Measurements from ENCODE around the gene PRPF18. TPM values are rescaled to one million over a fixed set of nuclear protein-coding genes. Genes with fewer than 3 reads are reported as not detected.

PRPF18 gene
- total and polyA plus RNA-seq, 2 donors (not counting 1 experiment from before 2014, with no cell fraction given) = 28.8 to 30.1 TPM

GRCh38 chr10:13660551-13660920 lies 73.8 kb downstream of the PRPF18 start:
- H3K27ac ChIP-seq (ENCODE audit: insufficient read depth, low read length) = peak overlapping the region; percentile 81
- H3K4me2 ChIP-seq (ENCODE audit: extremely low read depth, insufficient read depth, low read length) = no peak overlapping the region
- TF ChIP-seq EZH2 (IDR thresholded peaks at IDR 0.05; ENCODE audit: low read length, missing control alignments) = no peak
- TF ChIP-seq, protein P1, sequence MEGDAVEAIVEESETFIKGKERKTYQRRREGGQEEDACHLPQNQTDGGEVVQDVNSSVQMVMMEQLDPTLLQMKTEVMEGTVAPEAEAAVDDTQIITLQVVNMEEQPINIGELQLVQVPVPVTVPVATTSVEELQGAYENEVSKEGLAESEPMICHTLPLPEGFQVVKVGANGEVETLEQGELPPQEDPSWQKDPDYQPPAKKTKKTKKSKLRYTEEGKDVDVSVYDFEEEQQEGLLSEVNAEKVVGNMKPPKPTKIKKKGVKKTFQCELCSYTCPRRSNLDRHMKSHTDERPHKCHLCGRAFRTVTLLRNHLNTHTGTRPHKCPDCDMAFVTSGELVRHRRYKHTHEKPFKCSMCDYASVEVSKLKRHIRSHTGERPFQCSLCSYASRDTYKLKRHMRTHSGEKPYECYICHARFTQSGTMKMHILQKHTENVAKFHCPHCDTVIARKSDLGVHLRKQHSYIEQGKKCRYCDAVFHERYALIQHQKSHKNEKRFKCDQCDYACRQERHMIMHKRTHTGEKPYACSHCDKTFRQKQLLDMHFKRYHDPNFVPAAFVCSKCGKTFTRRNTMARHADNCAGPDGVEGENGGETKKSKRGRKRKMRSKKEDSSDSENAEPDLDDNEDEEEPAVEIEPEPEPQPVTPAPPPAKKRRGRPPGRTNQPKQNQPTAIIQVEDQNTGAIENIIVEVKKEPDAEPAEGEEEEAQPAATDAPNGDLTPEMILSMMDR (conservative IDR thresholded peaks at IDR 0.05 in 1 of 2, IDR thresholded peaks at IDR 0.05 in 1 of 2; ENCODE audit: low read depth in 1 of 2, low read length in 2 of 2) = no peak

GRCh38 chr10:13661256-13661655 lies 74.5 kb downstream of the PRPF18 start:
- H3K79me2 ChIP-seq (ENCODE audit: control insufficient read depth, insufficient read depth, low read length) = peaks cover 2% of the 10 kb centered on the region
- no peak overlapping the region for H2AFZ ChIP-seq (ENCODE audit: low read length)
- no peaks in the 10 kb centered on the region for H3K9me3 ChIP-seq (ENCODE audit: control insufficient read depth, insufficient read depth, low read depth, low read length)
- peak overlapping the region; percentile 81 for H3K27ac ChIP-seq (ENCODE audit: insufficient read depth, low read length)
- H4K20me1 ChIP-seq (ENCODE audit: control insufficient read depth, extremely low read depth, insufficient read depth, low read length) = no peaks in the 10 kb centered on the region
- no peak overlapping the region for H3K4me3 ChIP-seq (replicated peaks in 1 of 4; ENCODE audit: control extremely low read depth in 1 of 4, insufficient read depth in 1 of 4, low read depth in 3 of 4, low read length in 4 of 4)
- DNase-seq (ENCODE audit: low read depth in 2 of 2) = peak in 1 of 2 donors; percentile 30
- H3K9ac ChIP-seq (ENCODE audit: insufficient read depth, low read length) = peak overlapping the region; percentile 10
- no peak for TF ChIP-seq EZH2 (IDR thresholded peaks at IDR 0.05; ENCODE audit: low read length, missing control alignments)
- TF ChIP-seq, protein P1 (conservative IDR thresholded peaks at IDR 0.05 in 1 of 2, IDR thresholded peaks at IDR 0.05 in 1 of 2; ENCODE audit: low read depth in 1 of 2, low read length in 2 of 2) = no peak
- H3K4me2 ChIP-seq (ENCODE audit: extremely low read depth, insufficient read depth, low read length) = no peak overlapping the region
- peaks cover 21% of the 10 kb centered on the region for H3K4me1 ChIP-seq (ENCODE audit: control insufficient read depth, extremely low read depth, insufficient read depth, low read length)
- no peaks in the 10 kb centered on the region for H3K27me3 ChIP-seq (ENCODE audit: control insufficient read depth, insufficient read depth, low read length)
- H3K36me3 ChIP-seq (ENCODE audit: control insufficient read depth, insufficient read depth, low read length) = peaks cover 30% of the 10 kb centered on the region

More at GRCh38 chr10:13660551-13660920, 73.8 kb downstream of the PRPF18 start:
- H3K4me1 ChIP-seq (ENCODE audit: control insufficient read depth, extremely low read depth, insufficient read depth, low read length) = peaks cover 21% of the 10 kb centered on the region
- peaks cover 2% of the 10 kb centered on the region for H3K79me2 ChIP-seq (ENCODE audit: control insufficient read depth, insufficient read depth, low read length)
- H3K9me3 ChIP-seq (ENCODE audit: control insufficient read depth, insufficient read depth, low read depth, low read length) = no peaks in the 10 kb centered on the region
- H4K20me1 ChIP-seq (ENCODE audit: control insufficient read depth, extremely low read depth, insufficient read depth, low read length) = no peaks in the 10 kb centered on the region
- H3K36me3 ChIP-seq (ENCODE audit: control insufficient read depth, insufficient read depth, low read length) = peaks cover 26% of the 10 kb centered on the region
- peak; percentile 56 to 70 for DNase-seq (ENCODE audit: low read depth in 2 of 2)
- H3K27me3 ChIP-seq (ENCODE audit: control insufficient read depth, insufficient read depth, low read length) = no peaks in the 10 kb centered on the region
- no peak overlapping the region for H2AFZ ChIP-seq (ENCODE audit: low read length)
- no peak overlapping the region for H3K9ac ChIP-seq (ENCODE audit: insufficient read depth, low read length)
- no peak overlapping the region for H3K4me3 ChIP-seq (replicated peaks in 1 of 4; ENCODE audit: control extremely low read depth in 1 of 4, insufficient read depth in 1 of 4, low read depth in 3 of 4, low read length in 4 of 4)

GRCh38 chr10:13665516-13666262 lies 78.9 kb downstream of the PRPF18 start:
- Histone ChIP-seq H4K20me1 (ENCODE audit: control insufficient read depth, extremely low read depth, insufficient read depth, low read length) (no peaks in the 10 kb centered on the region), H3K9me3 (ENCODE audit: control insufficient read depth, insufficient read depth, low read depth, low read length) (no peaks in the 10 kb centered on the region), H3K9ac (ENCODE audit: insufficient read depth, low read length) (no peak overlapping the region), H3K27ac (ENCODE audit: insufficient read depth, low read length) (no peak overlapping the region), H3K4me1 (ENCODE audit: control insufficient read depth, extremely low read depth, insufficient read depth, low read length) (peaks cover 5% of the 10 kb centered on the region), H3K79me2 (ENCODE audit: control insufficient read depth, insufficient read depth, low read length) (no peaks in the 10 kb centered on the region), H3K4me2 (ENCODE audit: extremely low read depth, insufficient read depth, low read length) (no peak overlapping the region), H3K36me3 (ENCODE audit: control insufficient read depth, insufficient read depth, low read length) (peaks cover 26% of the 10 kb centered on the region), H2AFZ (ENCODE audit: low read length) (no peak overlapping the region), H3K27me3 (ENCODE audit: control insufficient read depth, insufficient read depth, low read length) (no peaks in the 10 kb centered on the region), H3K4me3 (replicated peaks in 1 of 4; ENCODE audit: control extremely low read depth in 1 of 4, insufficient read depth in 1 of 4, low read depth in 3 of 4, low read length in 4 of 4) (no peak overlapping the region)
- no peak for DNase-seq (ENCODE audit: low read depth in 2 of 2)
- TF ChIP-seq, protein P1 (conservative IDR thresholded peaks at IDR 0.05 in 1 of 2, IDR thresholded peaks at IDR 0.05 in 1 of 2; ENCODE audit: low read depth in 1 of 2, low read length in 2 of 2) = no peak
- TF ChIP-seq EZH2 (IDR thresholded peaks at IDR 0.05; ENCODE audit: low read length, missing control alignments) = no peak

All from fibroblast of lung (primary cell).